ENCODE data around the gene LGI4.

DNA sequence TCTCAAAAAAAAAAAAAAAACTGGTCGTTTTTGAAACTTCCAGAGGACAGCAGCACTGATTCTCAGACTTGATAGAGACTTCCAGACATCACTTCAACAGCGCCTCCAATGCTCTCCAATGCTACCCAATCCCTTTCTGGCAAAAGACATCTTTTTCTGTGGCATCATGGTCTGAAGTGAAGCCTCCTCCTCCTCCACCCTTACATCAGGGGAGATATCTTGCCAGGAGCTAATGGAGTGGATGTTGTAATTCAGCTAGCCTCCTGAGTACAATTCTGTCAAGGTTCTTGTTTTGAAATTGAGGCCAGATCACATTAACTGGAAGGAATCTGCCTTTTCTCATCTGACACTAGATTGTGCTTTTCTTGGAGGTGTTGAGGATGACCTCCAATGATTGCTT, 43.8 kb upstream of the LGI4 start:
- TF ChIP-seq CTCF (IDR thresholded peaks at IDR 0.05) (no peak), POLR2A (IDR thresholded peaks at IDR 0.05) (no peak)
